ENCODE data around the gene TAF8.

Gene TAF8

DNA sequence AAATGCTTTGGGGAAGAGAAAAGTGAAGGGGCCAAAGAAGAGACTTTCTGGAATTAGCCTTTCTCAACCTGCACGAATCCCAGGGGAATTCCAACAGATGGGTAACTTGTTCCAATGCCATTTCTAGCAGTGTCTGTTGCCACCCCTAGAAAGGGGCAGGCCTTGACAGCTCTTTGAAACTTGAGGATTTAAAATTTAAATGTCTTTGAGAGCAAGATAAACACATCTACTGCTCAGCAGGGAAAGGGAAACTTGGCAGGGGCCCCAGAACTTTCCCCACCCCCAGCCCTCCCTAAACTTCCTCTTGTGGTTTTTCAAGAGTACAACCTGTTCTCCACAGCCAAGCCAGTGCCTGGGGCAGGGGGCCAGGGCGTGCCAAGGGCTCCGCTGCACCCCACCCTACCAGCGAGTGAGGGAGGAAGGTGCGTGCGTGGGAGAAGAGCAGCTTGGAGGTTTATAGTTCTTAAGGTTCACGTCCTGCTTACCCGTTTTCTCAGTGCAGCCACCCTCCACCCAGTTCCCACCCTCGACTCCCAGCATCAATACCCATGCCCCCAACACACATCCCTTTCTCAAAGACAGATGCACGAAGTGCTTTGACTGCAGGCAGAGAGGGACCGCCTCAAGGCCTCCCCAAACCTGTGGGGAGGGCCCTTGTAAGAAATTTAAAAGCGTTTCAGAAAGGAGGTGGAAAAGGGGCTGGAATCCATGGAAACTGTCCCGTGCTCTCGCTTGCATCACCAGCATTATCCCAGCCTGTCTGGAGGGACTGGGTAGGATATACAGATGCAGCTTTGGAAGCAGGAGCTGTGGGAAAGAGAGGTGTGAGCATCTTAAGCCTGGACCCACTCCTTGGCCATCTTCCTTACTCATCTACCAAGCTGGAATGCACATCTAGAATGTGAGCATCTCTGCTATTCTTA lies 4.5 kb upstream of the TAF8 start:
- CTCF ChIA-PET: interaction anchor here (0.7 to 2.4 kb wide), 4 partner anchors 202 to 672 kb away, joined by 3 to 14 read pairs (median 6); no protein-coding TSS in a partner anchor
- H3K27ac ChIP-seq: peak overlapping the region; percentile 98
- DNase-seq (ENCODE audit: low spot score): peak; percentile 89
- POLR2A ChIA-PET (ENCODE audit: low non-redundant PET): no interaction called here
- TF ChIP-seq, protein P1, sequence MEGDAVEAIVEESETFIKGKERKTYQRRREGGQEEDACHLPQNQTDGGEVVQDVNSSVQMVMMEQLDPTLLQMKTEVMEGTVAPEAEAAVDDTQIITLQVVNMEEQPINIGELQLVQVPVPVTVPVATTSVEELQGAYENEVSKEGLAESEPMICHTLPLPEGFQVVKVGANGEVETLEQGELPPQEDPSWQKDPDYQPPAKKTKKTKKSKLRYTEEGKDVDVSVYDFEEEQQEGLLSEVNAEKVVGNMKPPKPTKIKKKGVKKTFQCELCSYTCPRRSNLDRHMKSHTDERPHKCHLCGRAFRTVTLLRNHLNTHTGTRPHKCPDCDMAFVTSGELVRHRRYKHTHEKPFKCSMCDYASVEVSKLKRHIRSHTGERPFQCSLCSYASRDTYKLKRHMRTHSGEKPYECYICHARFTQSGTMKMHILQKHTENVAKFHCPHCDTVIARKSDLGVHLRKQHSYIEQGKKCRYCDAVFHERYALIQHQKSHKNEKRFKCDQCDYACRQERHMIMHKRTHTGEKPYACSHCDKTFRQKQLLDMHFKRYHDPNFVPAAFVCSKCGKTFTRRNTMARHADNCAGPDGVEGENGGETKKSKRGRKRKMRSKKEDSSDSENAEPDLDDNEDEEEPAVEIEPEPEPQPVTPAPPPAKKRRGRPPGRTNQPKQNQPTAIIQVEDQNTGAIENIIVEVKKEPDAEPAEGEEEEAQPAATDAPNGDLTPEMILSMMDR (conservative IDR thresholded peaks at IDR 0.05; ENCODE audit: low read depth): no peak

- ChIA-PET CTCF (interaction anchor here (0.5 to 0.7 kb wide), 4 partner anchors 110 to 1957 kb away, joined by 3 to 5 read pairs (median 4); no protein-coding TSS in a partner anchor), POLR2A (ENCODE audit: low non-redundant PET) (no interaction called here)
- TF ChIP-seq, protein P1 (conservative IDR thresholded peaks at IDR 0.05; ENCODE audit: low read depth): no peak
- DNase-seq (ENCODE audit: low spot score): no peak
- H3K27ac ChIP-seq: peak overlapping the region; percentile 98
Measured at GRCh38 chr6:42046464-42047212, 3.7 kb upstream of the TAF8 start.

DNA sequence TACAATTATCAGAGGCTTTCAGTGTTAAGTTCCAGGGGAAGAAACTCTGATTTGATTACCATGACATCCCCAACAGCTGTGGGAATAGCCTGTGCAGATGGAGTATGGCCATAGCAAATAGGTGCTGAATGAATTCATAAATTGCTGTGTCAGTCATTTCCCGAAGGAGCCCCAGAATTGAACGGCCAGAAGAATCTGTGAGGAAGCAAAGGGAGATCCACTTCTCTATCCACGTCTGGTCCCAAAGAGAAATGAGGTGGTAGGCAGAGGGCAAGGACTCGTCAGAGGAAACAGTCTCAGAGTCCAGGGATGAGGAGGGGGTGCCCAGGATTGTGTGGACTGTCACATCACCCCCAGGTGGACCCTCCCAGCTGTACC lies 3.1 kb upstream of the TAF8 start:
- ChIA-PET CTCF (interaction anchor here (0.5 to 0.6 kb wide), 2 partner anchors 111 to 1956 kb away, joined by 4 to 5 read pairs; no protein-coding TSS in a partner anchor), POLR2A (ENCODE audit: low non-redundant PET) (no interaction called here)
- DNase-seq (ENCODE audit: low spot score): no peak
- H3K27ac ChIP-seq: peak overlapping the region; percentile 98
- TF ChIP-seq, protein P1 (conservative IDR thresholded peaks at IDR 0.05; ENCODE audit: low read depth): no peak

DNA sequence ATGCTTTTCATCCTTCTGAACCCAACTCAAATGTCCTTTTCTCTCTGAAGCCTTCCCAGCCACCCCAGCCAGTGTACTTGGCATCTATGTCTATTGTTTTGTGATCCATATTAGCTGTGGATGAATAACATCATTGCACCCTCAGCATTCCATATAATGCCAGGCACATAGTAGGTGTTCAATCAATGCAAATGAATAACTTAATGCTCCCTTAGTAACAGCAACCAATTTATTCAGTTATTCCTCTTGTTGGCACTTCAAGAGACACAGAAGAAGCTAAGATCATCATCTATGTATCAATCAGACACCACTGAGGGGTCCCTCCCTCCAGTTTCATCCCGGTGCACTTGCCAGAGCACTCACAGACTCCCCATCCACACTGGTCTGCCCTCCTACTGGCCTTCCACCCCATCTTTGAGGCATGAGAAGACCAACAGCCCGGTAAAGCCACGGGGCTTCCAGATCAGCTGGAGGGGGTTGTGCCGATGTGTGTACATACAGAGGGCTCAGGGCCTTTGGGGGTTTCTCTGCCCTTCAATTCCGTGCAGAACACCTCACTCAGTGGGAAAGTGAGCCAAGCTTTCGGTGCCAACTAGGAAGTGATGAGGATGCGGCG lies 2.4 kb upstream of the TAF8 start:
- CTCF ChIA-PET: interaction anchor here (0.8 to 1.2 kb wide), 3 partner anchors 109 to 261 kb away, joined by 3 read pairs; no protein-coding TSS in a partner anchor
- POLR2A ChIA-PET (ENCODE audit: low non-redundant PET): no interaction called here
- TF ChIP-seq, protein P1 (conservative IDR thresholded peaks at IDR 0.05; ENCODE audit: low read depth): no peak
- DNase-seq (ENCODE audit: low spot score): no peak
- H3K27ac ChIP-seq: peak overlapping the region; percentile 98

DNA sequence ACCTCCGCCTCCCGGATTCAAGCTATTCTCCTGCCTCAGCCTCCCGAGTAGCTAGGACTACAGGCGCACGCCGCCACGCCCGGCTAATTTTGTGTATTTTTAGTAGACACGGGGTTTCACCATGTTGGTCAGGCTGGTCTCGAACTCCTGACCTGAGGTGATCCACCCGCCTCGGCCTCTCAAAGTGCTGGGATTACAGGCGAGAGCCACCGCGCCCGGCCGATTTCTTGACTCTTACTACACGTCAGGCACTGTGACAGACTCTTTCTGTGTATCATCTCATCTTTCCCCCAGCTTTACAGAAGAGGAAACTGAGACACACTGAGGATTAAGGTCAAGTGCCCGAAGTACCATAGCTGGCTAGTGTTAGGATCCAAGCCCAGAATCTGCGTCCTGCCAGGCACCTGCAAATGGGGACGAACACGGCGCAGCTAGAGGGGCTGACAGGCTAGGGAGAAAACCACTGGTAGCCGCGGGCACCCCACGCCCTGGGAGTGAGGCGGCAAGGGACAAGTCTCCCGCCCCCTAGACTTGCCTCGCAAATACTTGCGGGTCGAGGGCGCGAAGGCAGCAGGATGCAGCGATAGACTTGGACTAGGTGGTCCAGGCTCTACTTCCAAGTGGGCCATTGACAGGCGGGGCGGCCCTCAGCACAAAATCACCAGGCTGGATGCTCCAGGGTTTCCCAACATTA lies 1.1 kb upstream of the TAF8 start:
- no peak for DNase-seq (ENCODE audit: low spot score)
- CTCF ChIA-PET: interaction anchor here (1.2 kb wide), 1 partner anchor 114 kb away, joined by 3 read pairs; no protein-coding TSS in a partner anchor
- H3K27ac ChIP-seq: peak overlapping the region; percentile 98
- TF ChIP-seq, protein P1 (conservative IDR thresholded peaks at IDR 0.05; ENCODE audit: low read depth): no peak
- POLR2A ChIA-PET (ENCODE audit: low non-redundant PET): interaction anchor here (0.7 kb wide), 1 partner anchor 182 kb away, joined by 3 read pairs; no protein-coding TSS in a partner anchor
